ENCODE results near the gene MYH13.

DNA sequence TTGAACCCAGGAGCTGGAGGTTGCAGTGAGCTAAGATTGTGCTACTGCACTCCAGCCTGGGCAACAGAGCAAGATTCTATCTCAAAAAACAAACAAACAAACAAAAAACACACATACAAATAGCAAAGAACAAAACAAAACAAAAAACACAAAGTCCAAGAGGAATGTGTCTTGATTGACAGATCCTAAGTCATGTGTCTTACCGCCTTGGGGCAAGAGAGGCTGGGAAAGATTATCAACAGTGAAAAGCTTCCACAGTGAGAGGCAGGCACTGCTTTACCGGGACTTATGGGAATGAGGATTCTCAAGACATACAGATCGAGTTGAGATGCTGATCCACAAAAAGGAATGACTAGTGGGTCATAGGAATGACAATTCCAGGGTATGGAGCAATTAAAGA, 111.7 kb downstream of the MYH13 start:
- TF ChIP-seq, protein P1, sequence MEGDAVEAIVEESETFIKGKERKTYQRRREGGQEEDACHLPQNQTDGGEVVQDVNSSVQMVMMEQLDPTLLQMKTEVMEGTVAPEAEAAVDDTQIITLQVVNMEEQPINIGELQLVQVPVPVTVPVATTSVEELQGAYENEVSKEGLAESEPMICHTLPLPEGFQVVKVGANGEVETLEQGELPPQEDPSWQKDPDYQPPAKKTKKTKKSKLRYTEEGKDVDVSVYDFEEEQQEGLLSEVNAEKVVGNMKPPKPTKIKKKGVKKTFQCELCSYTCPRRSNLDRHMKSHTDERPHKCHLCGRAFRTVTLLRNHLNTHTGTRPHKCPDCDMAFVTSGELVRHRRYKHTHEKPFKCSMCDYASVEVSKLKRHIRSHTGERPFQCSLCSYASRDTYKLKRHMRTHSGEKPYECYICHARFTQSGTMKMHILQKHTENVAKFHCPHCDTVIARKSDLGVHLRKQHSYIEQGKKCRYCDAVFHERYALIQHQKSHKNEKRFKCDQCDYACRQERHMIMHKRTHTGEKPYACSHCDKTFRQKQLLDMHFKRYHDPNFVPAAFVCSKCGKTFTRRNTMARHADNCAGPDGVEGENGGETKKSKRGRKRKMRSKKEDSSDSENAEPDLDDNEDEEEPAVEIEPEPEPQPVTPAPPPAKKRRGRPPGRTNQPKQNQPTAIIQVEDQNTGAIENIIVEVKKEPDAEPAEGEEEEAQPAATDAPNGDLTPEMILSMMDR (IDR thresholded peaks at IDR 0.05; ENCODE audit: low read depth, low read length): no peak
- TF ChIP-seq EZH2phosphoT487 (IDR thresholded peaks at IDR 0.05; ENCODE audit: low read depth): no peak

Measured in OCI-LY3 (cell line).